Neural progenitor cell (in vitro differentiated cells): ENCODE measurements around the gene EMP2.

ENCODE experiments used
- EZH2 ChIP-seq: fragments of 200-600 bp; sonication (generic); IDR thresholded peaks from 2 replicates; pipeline ENCODE4 v1.6.1; 2017; ENCODE audit warnings: antibody characterized with exemption, mild to moderate bottlenecking, moderate library complexity
- TF ChIP-seq, protein P1 (sequence below): fragments of 200-600 bp; sonication (generic); IDR thresholded peaks from 2 replicates; pipeline ENCODE4 v1.5.1; 2017; ENCODE audit warnings: antibody characterized with exemption, mild to moderate bottlenecking

DNA sequence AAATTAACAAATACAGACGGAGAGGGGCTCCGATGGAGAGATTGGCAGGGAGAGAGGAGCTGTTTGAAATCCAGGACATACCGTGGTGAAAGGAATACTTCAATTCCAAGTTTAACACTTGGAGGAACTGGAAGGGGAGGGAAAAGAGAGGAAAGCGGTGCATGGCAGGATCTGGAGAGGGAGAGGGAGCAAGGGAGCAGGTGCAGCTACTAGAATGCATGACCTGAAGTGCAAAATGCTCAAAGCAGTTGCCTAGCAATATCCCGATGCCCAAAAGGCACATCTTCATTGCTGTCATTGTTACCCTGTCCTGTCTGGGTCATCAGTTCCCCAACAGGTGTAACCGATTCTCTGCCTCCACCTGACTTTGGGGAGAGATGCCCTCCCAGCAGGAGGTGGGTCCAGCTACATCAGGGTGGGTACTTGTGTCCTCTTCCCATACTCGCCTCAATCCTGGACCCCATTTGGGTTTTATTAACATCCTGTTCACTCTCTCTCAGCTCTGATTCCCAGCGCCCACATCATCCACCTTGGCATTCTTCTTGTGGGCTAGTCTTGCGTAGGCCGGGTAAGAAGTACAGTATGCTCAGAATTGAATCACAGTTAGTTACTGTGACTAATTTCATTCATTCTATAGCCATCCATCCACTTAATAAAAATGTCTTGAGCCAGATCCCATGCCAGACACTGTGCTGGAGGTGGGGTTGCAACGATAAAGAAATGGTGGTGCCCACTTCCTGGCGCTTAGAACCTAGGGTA lies 37.4 kb upstream of the EMP2 start:
- TF ChIP-seq EZH2 = no peak
- TF ChIP-seq, protein P1, sequence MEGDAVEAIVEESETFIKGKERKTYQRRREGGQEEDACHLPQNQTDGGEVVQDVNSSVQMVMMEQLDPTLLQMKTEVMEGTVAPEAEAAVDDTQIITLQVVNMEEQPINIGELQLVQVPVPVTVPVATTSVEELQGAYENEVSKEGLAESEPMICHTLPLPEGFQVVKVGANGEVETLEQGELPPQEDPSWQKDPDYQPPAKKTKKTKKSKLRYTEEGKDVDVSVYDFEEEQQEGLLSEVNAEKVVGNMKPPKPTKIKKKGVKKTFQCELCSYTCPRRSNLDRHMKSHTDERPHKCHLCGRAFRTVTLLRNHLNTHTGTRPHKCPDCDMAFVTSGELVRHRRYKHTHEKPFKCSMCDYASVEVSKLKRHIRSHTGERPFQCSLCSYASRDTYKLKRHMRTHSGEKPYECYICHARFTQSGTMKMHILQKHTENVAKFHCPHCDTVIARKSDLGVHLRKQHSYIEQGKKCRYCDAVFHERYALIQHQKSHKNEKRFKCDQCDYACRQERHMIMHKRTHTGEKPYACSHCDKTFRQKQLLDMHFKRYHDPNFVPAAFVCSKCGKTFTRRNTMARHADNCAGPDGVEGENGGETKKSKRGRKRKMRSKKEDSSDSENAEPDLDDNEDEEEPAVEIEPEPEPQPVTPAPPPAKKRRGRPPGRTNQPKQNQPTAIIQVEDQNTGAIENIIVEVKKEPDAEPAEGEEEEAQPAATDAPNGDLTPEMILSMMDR = no peak
